Umbilical cord (tissue), 2 donors: ENCODE data around the gene OPCML. TPM values are rescaled to one million over a fixed set of nuclear protein-coding genes. Genes with fewer than 3 reads are reported as not detected.

Experiments
- DNase-seq: peaks from one replicate; pipeline ENCODE4 v3.0.0-alpha.2; 2015; ENCODE audit warnings: low spot score
- total RNA-seq: library from RNA; depleted of rRNA; stranded (reverse); fragments of >200 nt; gene quantifications from one replicate; pipeline ENCODE4 v1.2.3, GENCODE V29; 2014; ENCODE audit warnings: low replicate concordance; ENCODE audit not compliant: insufficient read depth

Gene OPCML
- total RNA-seq, 1 donor from 2014 or later = 4.8 TPM

DNA sequence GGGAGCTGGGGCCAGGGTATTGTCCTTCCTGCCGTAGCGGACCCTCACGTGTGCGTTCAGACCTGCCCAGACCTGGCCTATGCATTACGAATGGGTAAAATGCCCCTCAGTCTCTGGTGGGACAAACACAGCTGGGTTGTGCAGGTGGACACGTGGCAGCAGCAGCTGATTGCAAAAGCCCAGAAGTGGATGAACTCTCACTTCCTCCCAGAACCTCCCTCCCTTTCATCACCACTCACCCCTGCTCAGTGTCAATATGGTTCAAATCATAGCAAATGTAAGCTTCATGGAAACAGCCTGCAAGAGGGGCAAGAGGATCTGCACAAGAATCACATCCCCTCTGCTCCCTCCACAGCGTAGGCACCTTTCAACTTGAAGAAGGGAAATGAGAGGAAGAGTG lies 352.1 kb downstream of the OPCML start:
- no peak for DNase-seq

DNA sequence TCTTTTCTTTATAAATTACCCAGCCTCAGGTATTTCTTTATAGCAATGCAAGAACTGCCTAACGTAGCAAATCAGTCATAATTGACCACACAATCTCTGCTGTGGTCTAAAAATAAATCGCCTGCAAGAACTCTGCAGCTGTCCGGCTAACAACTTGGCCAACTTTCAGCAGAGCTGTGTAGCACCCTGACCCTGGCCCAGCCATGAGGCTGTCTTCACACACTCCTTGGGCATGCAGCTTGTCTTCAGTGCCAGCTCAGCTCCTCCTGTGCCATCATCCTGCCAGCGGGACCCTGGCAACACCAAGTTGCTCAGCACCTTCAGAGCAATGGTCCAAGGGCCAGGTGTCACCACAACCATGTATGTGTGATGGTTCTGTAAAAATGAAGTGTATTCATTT lies 355.6 kb downstream of the OPCML start:
- no peak for DNase-seq

DNA sequence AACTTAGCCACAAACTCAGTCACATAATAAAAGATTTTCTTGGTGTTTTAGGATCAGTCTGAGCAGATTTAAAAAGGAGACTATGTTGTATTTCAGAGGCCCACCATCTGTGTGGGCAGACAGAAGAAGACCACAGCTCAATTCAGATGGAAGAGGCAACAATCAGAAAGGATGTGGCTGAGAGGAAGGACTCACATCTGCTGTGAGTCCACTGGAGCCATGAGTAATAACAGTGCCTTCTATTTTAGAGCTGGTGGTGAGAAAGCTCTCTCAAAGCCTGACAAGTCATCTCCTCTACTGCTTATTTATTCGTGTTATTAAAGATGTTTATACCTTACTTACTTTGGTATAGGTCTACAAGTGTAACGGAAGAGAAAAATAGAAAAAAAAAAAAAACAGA lies 357.2 kb downstream of the OPCML start:
- no peak for DNase-seq

DNA sequence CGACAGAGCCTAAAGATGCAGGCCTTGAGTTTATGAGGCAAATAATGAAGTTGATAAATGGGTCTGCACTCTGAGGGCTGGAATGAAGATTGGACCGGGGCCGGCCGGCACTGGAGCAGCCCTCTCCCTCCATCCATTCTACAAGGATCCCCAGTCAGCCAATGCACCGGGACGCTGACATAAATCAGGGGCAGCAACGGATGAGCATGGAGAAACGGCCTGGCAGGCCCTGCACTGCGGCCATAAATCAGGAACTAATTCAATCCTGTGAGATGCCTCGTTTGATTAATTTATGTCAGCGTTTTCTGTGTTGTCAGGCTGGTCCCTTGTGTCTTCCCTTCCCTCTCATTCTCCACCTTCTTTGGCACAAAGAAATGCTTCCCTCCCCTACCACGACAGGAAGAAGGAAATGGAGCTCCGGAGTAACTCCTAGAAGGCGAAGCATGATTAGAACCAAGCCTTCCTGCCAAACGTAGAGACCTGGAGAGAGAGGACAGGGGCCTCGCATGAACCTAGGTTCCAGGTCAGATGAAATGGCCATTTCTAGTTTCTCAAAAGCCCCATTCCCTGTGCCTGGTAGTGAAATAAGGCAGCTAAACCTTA lies 358.4 kb downstream of the OPCML start:
- no peak for DNase-seq

DNA sequence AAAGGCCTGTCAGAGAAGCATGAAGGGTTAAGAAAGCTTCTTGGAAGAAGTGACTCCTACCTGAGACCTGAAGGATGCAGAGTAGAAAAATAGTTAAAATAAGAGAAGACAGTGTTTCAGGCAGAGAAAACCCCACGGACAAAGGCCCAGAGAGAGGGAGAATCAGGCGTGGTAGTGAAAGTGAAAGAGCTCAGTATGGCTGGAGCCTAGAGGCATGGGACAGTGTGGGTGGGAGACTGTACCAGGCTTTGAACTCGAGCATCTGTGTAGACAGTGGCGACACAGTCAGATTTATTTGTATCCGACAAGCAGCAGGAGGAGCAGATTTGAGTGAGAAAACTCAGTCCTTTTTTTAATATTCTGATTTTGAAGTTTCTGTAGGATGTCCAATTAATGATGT lies 360.0 kb downstream of the OPCML start:
- no peak for DNase-seq

DNA sequence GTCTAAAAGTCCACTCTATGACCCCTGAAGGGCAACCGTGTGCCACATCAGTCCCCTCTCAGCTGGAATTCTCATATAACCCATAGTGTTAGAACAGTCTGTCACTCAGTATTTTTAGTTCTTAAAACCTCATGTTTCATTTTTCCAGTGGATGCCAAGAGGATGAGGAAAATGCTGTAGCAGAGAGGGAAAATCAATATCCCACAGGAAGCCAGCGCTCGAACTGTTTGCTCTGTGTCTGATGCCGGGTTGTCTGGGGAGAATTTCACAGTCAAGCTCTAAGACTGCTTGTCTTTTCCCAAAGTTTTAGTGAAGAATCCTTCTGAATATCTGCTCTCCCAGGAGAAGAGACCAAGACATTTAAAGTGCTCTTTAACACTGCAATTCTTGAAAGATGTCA lies 360.9 kb downstream of the OPCML start:
- DNase-seq = no peak

DNA sequence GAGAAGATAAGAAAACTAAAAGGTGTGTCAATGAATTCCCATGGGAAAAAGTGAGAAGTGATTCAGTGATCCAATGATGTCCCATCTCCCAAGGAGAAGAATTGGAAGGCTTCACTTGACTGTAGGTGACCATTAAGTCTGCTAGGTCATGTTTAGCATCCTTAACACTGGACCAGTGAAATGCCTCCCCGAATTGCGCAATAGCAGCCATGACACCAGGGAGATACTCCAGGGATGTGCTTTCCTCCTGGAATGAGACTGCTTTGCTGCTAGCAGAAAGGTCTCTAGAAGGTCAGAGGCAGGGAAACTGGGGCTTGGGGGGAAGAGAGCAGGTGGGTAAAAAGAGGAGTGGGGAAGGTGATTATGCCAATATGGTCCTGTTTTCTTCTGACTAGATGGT lies 364.3 kb downstream of the OPCML start:
- no peak for DNase-seq

DNA sequence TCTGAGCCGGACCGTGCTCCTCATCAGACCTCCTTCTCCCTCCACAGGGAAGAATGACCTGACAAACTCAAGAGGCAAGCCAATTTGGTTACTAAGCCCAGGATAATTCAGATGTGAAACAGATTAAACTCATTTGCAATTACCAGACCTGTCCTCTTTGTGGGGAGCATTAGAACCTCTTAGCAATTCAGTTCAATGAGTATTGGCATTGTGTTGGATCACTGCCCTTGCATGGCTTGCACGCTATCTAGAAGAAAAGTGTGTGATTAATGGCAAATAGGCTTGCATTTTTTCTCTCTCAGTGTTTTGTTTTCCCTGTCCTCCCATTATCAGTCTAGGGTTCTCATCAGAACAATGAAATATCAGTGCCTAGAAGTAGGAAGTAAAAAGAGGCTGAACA lies 365.6 kb downstream of the OPCML start:
- DNase-seq = no peak

DNA sequence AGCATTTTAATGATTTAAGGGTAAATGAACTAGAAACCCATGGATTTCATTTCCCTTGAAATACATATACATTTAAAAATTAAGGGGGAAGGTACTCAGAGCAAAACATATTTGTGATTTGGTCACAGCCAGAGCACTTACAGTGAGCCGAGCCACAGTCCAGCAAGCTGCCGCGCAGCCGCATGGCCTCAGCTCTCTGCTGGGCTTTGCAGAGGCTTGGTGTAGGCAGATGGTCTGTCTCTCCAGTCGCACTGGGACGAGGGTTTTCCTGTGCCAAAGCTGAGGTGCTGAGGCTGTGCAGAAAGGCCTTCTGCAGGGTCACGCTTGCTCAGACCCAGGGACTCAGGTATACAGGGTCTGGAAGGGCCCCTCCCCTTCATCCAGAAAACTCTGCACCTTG lies 367.3 kb downstream of the OPCML start:
- no peak for DNase-seq

DNA sequence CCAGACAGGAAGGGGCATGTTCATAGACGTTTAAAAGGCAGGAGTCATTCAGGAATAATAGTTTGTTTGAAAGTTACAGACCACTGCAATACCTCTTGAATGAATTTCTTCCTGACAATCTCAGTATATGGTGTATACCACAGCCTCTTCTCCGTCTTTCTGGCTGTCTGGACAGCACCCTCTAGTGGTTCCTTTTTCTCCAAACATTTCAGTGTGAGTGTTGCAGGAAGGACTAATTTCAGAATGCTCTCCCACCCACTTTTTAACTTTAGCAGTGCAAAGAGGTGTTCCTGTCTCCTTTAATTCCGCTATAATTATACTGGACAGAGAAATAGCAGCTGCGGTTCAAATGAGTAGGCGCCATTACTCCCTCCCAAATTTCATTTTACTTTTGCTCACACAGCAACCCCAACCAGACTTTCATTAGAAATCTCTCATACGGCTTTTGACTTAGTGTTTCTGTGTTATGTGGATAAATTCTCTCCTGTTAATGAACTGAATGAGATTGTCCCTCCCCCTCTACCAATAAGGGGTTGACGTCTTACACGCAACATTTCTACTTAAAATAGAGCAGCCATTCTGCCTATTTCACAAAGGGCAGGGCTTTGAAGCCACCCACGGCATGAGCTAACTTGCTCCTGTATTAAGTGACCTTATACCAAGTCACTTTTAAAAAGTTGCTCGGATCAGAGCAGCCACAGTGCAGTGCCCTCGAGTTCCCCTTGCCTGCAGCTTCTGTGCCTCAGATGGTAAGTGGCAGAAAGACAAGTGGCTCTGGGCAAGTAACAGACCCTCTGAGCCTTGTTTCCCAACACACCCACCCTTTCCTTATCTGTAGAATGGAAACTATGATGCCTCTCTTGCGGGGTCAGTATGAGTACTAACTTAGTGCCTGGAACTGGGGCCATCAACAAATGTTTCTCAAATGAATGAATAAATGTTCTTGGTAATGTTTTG lies 368.6 kb downstream of the OPCML start:
- peak; percentile 66 for DNase-seq

DNA sequence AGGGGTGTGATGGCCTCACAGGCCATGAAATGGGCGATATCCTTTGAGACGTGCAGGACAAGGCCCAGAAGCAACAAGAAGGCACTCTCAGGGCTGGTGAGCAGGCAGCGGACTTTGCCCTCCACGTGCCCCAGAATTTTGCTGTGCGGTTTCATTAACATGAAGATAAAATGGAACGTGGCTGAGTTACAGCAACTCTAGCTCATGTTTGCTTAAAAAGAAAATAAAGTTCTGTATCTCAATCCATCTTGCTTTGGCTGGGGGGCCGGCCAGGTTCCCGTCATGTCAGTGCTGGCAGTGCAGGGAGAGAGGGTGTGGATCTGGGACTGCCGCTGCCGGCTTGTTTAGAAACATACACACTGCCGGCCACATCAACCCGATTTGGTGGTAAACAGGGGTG lies 370.1 kb downstream of the OPCML start:
- DNase-seq = no peak

DNA sequence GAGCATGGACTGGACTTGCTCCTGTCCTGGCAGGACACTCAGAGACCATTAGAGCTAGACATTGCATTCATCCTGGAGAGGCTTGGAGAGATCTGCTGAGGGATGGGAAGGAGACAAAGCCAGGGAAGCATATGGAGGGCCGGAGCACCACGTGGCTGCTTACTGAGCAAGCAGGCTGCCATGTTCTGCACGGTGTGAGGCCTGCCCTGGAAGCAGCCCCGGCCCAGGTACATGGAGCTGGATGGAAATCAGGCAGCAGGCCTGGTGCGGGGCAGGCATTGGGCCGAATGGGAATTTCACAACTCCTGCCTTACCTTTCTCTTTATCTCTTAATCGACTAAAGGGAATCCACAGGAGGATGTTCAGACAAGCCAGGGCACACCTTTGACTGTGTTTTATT lies 371.5 kb downstream of the OPCML start:
- DNase-seq = no peak

DNA sequence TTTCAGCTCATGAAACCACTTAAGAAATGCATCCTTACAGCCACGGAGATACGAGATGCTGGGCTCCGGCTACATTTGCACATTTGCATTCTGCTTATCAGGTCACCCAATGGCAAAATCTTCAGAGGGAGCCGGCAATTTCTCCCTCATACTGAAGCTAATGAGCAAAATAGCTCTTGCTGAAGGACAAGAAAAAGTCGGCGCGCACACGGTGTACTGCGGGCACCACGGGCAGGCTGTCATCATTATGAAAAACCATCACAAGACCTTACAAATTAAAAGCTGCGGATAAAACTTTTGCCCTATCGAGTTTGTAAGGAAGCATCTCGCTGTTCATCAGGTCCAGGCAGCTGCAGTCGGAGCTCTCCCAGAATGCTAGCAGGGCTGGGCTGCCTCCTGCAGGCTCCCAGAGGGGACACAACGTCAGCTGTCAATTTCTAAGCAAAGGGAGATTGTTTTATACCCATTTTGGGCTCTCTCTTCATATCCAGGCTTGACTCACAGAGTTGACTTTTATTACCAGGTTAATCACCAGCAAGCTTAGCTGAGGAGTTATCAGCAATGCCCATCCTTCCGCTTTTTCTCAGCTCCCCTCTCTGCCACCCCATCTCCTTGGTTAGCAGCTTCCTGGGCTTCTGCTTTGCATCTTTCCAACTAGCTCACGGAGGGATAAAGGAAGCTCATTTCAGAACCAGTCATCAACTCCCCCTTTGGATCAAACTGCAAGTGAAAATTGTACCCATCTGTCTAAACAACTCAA lies 375.1 kb downstream of the OPCML start:
- no peak for DNase-seq

DNA sequence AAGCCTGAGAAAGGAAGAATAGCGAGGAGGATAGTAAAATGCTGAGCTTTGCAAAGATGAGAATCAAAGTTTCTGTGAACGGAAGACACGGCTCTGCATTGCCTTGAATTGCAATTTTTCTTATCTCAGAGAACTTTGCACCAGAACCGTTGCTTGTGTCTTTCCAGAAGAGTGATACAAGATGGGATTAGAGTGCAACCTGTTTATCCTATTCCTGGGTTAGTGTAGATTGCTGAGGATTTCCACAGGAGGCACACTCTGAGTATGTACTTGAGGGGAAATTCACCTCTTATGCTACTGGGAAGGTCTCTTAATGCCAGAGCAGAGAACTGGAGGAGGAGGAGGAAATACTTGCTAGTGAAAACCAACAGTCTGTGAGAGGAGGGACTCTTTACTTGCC lies 377.5 kb downstream of the OPCML start:
- no peak for DNase-seq

DNA sequence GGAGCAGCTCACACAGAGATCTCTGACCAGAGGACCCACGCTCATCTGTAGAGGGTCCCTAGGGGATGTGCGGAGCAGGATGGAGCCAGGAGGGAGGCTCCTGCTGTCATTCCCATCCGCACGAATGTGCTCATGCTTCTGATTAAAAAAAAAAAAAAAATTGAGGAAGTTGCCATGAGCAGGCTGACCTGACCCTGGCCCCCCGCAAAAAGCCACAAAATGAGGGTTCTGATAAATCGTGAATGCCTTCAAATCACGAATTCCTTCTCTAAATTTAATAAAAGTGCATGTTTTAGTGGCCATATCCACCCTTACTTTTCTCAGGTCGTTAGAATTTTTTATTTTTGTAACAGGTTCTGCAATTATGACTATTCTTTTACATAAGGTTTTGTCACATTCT lies 378.2 kb downstream of the OPCML start:
- DNase-seq = no peak

DNA sequence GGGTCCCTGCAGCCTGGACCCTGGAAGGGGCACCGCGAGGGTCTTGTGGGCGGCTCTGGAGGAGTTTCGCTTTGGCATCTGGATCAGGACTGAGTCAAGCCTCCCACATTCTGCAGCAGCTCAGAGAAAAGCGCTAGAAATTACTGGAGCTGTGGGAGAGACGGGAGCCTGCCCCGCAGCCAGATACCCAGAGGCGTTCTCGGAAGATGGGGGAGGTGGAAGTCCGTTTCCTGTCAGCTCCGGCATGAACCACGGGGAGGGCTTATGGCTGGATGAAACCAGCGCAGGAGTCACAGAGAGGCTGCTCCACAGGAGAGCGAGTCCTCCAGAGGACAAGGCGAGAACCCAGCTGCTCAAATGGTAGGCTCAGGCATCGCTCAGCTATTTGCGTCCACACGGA lies 379.3 kb downstream of the OPCML start:
- no peak for DNase-seq

DNA sequence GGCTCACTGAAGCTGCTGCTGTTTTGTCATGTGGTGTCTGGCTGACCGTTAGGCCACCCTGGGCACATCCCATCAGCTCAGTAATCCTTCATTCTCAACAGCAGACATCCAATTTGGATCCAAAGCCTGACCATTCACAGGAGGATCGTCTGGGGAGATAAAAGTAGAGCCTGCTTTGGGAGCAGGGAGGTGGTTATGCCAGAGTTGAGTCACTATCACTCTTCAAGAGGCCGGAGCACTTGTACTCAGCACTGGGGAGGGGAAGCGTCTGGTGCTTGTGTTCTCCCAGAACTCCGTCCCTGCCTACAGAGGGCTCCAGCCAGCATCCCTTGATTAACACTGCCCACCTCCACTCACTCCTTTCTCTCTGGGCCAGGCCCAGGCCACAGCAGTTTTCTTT lies 382.6 kb downstream of the OPCML start:
- DNase-seq = peak; percentile 76

DNA sequence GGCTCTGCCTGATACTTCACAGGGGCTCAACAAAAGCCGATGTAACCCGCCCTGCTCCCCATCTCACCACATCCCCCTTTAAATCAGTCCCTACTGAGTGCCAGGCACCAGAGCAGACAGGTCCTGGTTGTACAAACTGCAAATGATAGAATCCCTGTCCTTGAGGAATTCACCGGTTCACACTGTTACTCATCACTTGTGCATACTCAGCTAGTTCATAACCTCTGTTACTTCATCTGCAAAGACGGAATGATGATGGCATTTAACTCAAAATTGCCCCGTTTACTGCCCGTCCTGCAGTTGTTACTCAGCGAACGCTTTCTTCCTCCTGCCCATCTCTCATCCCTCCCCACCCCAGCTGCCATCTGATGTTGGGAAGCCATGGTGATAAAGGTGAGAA lies 384.7 kb downstream of the OPCML start:
- no peak for DNase-seq

DNA sequence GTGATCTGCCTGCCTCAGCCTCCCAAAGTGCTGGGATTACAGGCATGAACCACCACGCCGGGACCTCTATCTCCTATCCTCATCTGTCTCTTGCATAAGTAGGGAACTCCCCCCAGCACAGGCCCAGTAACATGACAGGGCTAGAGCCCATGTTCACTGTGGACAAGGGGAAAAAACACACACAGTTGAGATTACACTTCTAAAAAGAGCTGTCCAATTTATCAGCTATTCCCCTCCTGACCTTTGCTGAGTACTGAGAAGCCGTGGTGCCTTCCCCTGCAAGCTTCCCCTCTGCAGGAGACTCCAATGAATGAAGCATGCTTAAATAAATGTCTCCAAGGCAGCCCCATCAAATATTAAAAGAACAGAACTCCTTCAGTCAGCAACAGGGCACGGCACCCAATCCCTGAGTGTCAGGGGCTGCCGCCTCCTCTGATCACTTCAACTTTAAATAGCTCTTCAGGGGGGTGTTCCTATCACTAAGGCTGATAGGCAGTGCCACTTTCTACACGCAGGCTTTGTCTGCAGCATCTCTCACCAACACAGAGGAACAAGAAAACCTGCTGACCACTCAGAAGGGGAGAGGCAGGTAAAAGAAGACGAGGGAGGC lies 385.5 kb downstream of the OPCML start:
- no peak for DNase-seq

DNA sequence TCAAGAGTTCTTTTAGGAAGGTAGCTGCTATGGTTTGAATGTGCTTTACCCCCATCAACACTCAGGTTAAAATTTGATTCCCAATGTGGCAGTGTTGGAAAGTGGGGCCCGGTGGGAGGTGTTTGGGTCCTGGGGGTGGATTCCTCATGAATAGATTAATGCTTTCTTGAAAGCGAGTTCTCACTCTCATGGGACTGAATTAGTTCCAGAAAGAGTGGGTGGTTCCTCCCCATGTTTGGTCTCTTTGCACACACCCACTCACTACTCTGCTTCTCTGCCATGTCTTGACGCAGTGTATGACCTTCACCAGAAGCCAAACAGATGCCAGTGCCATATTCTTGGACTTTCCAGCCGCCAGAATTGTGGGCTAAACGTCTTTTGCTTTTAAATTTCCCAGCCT lies 394.4 kb downstream of the OPCML start:
- no peak for DNase-seq

DNA sequence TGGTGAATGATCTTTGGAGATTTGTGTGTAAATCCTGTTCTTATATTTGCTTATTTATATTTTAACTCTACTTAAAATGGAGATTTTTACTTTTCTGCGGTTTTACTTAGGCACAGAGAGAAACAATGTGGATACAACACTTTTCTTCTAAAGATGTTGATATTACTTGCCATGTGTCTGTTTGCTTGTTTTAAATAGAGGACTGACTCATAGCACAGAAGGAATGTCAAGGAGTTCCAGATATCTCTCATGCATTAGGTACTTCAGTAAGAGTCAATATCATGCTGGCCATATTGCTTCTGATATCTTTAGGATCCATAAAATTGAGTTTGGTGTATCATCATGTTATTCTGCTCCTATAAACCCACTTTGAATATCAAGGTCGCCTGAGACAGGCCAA lies 395.0 kb downstream of the OPCML start:
- DNase-seq = no peak

DNA sequence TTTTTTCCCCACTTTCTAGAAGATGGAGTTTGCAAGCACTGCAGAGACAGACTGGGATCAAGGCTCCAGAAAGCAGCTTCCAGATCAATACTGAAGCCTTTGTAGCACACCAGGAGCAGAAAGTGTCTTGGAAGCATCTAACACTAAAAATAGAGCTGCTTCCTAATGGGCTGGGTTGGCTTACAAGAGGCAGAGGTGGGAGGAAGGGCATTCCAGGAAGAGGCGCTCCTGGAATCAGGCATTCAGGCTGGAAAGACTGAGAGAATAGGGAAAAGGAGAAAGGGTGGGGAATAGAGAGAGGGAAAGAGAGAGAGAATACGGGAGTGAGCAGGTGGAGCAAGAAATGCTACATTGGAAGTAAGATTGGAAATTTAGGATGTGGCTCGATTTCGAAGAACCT lies 395.9 kb downstream of the OPCML start:
- DNase-seq = no peak
